Liver (tissue), 9 donors: Measurements from ENCODE around the gene ANKRD2. TPM values are rescaled to one million over a fixed set of nuclear protein-coding genes. Genes with fewer than 3 reads are reported as not detected.
"Not testable (repeated sequence)": the region's sequence is repeated elsewhere in the genome, so short reads cannot be mapped to it uniquely, and the experiment has no call there.

Experiments used
- DNase-seq: peaks from one replicate; pipeline ENCODE4 v3.0.0-alpha.2; 2017; ENCODE audit warnings: low spot score
- H3K27ac ChIP-seq, 2 donors: one replicate each; pipeline ENCODE4 v1.7.0; 2013; ENCODE audit warnings: inconsistent platforms in 2 of 2, low read length in 2 of 2, control low read depth in 1 of 2, low read depth in 1 of 2, mild to moderate bottlenecking in 1 of 2
- H3K27me3 ChIP-seq, 4 donors: one replicate each; pipeline versions ENCODE4 v1.6.1 to v1.7.0; 2013; ENCODE audit warnings: low read length in 3 of 4, inconsistent platforms in 1 of 4, mild to moderate bottlenecking in 1 of 4, moderate library complexity in 1 of 4; ENCODE audit not compliant: control insufficient read depth in 4 of 4, insufficient read depth in 4 of 4
- H3K36me3 ChIP-seq, 4 donors: one replicate each; pipeline versions ENCODE4 v1.6.1 to v1.7.0; 2013; ENCODE audit warnings: low read length in 3 of 4, mild to moderate bottlenecking in 3 of 4, low read depth in 1 of 4, moderate library complexity in 1 of 4; ENCODE audit not compliant: control insufficient read depth in 4 of 4, insufficient read depth in 3 of 4
- H3K4me1 ChIP-seq, 4 donors: one replicate each; pipeline versions ENCODE4 v1.6.1 to v1.7.0; 2013; ENCODE audit warnings: low read length in 3 of 4, mild to moderate bottlenecking in 3 of 4, moderate library complexity in 1 of 4; ENCODE audit not compliant: control insufficient read depth in 4 of 4, insufficient read depth in 4 of 4
- H3K4me3 ChIP-seq, 3 donors: one replicate each; pipeline versions ENCODE4 v1.6.1 to v1.7.0; 2013; ENCODE audit warnings: low read length in 3 of 3, control low read depth in 1 of 3, low read depth in 1 of 3, mild to moderate bottlenecking in 1 of 3
- H3K9ac ChIP-seq, 2 donors: one replicate each; pipeline ENCODE4 v1.7.0; 2013; ENCODE audit warnings: low read length in 2 of 2, mild to moderate bottlenecking in 2 of 2, moderate library complexity in 2 of 2, control low read depth in 1 of 2, low read depth in 1 of 2
- H3K9me3 ChIP-seq, 4 donors: one replicate each; pipeline versions ENCODE4 v1.6.1 to v1.7.0; 2013; ENCODE audit warnings: low read length in 3 of 4; ENCODE audit not compliant: control insufficient read depth in 4 of 4
- EGR1 ChIP-seq, 2 donors: IDR thresholded peaks; 2 replicates each; pipeline ENCODE4 v1.6.1; 2016 to 2018; ENCODE audit warnings: antibody characterized with exemption in 2 of 2, low read depth in 2 of 2
- GABPA ChIP-seq, 2 donors: IDR thresholded peaks in 1 of 2; conservative IDR thresholded peaks in 1 of 2; 2 replicates each; pipeline ENCODE4 v1.6.1; 2016; ENCODE audit warnings: antibody characterized with exemption in 2 of 2, mild to moderate bottlenecking in 1 of 2, moderate library complexity in 1 of 2
- HNF4A ChIP-seq, 2 donors: conservative IDR thresholded peaks; 2 replicates each; pipeline ENCODE4 v1.6.1; 2016; ENCODE audit warnings: antibody characterized with exemption in 2 of 2, mild to moderate bottlenecking in 2 of 2
- NR2F2 ChIP-seq: IDR thresholded peaks from 2 replicates; pipeline ENCODE4 v1.6.1; 2016; ENCODE audit warnings: antibody characterized with exemption
- RAD21 ChIP-seq, 2 donors: IDR thresholded peaks; 2 replicates each; pipeline ENCODE4 v1.6.1; 2016; ENCODE audit warnings: antibody characterized with exemption in 2 of 2, mild to moderate bottlenecking in 2 of 2
- RXRA ChIP-seq, 2 donors: IDR thresholded peaks; 2 replicates each; pipeline ENCODE4 v1.6.1; 2017 to 2018; ENCODE audit warnings: antibody characterized with exemption in 2 of 2, mild to moderate bottlenecking in 1 of 2
- SP1 ChIP-seq: IDR thresholded peaks from 2 replicates; pipeline ENCODE4 v1.6.1; 2018; ENCODE audit warnings: antibody characterized with exemption, mild to moderate bottlenecking
- WGBS: extraction: QIAGEN DNeasy Blood & Tissue Kit; methylation state at CpG from one replicate; pipeline ENCODE4 v1.1.7; 2013; 5-methylcytosine and 5-hydroxymethylcytosine counted together
- polyA plus RNA-seq, 2 donors: library from polyadenylated mRNA; stranded (reverse) in 1 of 2; unstranded in 1 of 2; fragments of 200-250 nt in 1 of 2; fragments of >200 nt in 1 of 2; fragmentation: Nextera tagmentation in 1 of 2; extraction: Ambion mirVana in 1 of 2; gene quantifications; one replicate each; pipeline versions ENCODE4 v1.2.1 to v1.2.3, GENCODE V29; 2013 to 2015
- total RNA-seq, 2 donors: library from RNA; depleted of rRNA; stranded (reverse); fragments of >200 nt; gene quantifications; one replicate each; pipeline ENCODE4 v1.2.3, GENCODE V29; 2014
- TF ChIP-seq, protein P1 (sequence below): IDR thresholded peaks from 2 replicates; pipeline ENCODE4 v1.6.1; 2016; ENCODE audit warnings: antibody characterized with exemption
- TF ChIP-seq, protein P2 (sequence below): fragments of 150-350 bp; IDR thresholded peaks from 2 replicates; pipeline ENCODE4 v1.5.1; 2017; ENCODE audit warnings: improper control_type of control experiment, low read depth, low read length; ENCODE audit not compliant: missing input control
- donor health status: healthy.
- donor health status: healthy.
- donor health status: healthy.
- donor health status: healthy.
- donor health status: healthy.

ANKRD2 gene
- total and polyA plus RNA-seq, 4 donors: not detected

DNA sequence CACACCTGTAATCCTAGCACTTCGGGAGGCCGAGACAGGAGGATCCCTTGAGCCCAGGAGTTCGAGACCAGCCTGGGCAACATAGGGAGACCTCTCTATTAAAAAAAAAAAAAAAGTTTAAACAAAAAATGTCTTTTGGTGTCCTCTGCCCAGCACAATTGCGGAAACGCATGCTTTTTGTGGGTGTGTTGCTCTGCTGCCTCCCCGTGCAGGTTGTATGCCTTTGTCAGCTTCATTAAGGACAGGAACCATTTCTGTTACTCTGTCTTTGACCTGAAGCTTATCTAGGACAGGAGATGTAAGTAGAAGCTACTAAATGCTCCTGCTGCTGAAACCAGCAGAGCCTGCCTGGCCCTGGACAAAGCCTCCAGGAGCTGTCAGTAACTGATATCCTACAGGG is 21.3 kb upstream of the ANKRD2 start:
- H3K27me3 ChIP-seq: no peaks in the 10 kb centered on the region
- H3K9ac ChIP-seq: no peak overlapping the region
- no peak overlapping the region for H3K4me3 ChIP-seq
- 97% methylated on average over 6 of the region's 6 CpGs for WGBS
- DNase-seq: no peak
- no peaks in the 10 kb centered on the region for H3K4me1 ChIP-seq
- no peak overlapping the region for H3K27ac ChIP-seq
- no peaks in the 10 kb centered on the region for H3K9me3 ChIP-seq
- TF ChIP-seq GABPA (IDR thresholded peaks at IDR 0.05 in 1 of 2, conservative IDR thresholded peaks at IDR 0.05 in 1 of 2) (no peak), RXRA (IDR thresholded peaks at IDR 0.05) (no peak)
- TF ChIP-seq, protein P1, sequence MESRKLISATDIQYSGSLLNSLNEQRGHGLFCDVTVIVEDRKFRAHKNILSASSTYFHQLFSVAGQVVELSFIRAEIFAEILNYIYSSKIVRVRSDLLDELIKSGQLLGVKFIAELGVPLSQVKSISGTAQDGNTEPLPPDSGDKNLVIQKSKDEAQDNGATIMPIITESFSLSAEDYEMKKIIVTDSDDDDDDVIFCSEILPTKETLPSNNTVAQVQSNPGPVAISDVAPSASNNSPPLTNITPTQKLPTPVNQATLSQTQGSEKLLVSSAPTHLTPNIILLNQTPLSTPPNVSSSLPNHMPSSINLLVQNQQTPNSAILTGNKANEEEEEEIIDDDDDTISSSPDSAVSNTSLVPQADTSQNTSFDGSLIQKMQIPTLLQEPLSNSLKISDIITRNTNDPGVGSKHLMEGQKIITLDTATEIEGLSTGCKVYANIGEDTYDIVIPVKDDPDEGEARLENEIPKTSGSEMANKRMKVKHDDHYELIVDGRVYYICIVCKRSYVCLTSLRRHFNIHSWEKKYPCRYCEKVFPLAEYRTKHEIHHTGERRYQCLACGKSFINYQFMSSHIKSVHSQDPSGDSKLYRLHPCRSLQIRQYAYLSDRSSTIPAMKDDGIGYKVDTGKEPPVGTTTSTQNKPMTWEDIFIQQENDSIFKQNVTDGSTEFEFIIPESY: no peak
- H3K36me3 ChIP-seq: no peaks in the 10 kb centered on the region

DNA sequence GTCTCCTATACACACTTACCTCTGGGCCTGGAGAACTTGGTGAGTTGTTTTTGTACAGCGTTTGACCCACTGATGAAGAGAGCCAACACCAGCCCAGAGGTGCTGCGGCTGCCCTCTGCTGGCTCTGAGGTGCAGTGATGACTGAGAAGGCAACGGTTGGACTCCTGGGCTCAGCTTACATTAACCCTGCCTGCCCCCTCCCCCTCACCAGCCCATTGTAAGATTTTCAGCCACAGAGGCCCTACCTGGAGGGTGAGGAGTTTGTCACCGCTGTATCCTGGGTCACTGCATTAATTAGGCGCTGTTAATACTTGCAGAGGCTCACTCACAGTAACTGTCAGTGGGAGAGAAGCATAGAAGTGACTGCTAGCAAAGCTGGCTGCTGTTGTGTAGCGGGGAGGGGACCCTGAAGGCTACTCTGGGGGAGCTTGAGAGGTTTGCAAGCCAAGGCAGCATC is 19.0 kb upstream of the ANKRD2 start:
- peak; percentile 62 for DNase-seq
- Histone ChIP-seq H3K4me1 (peaks cover 0 to 4% (median 0%) of the 10 kb centered on the region in 4 donors), H3K9ac (no peak overlapping the region), H3K27me3 (no peaks in the 10 kb centered on the region), H3K27ac (no peak overlapping the region), H3K4me3 (no peak overlapping the region), H3K36me3 (no peaks in the 10 kb centered on the region), H3K9me3 (no peaks in the 10 kb centered on the region)
- 18% methylated on average over 6 of the region's 6 CpGs for WGBS
- TF ChIP-seq RAD21 (IDR thresholded peaks at IDR 0.05) (peak; percentile 90 to 95), SP1 (no peak), NR2F2 (no peak), EGR1 (IDR thresholded peaks at IDR 0.05; ENCODE audit: low read depth in 2 of 2) (no peak), HNF4A (conservative IDR thresholded peaks at IDR 0.05) (peak; percentile 11 to 49)
- TF ChIP-seq, protein P2, sequence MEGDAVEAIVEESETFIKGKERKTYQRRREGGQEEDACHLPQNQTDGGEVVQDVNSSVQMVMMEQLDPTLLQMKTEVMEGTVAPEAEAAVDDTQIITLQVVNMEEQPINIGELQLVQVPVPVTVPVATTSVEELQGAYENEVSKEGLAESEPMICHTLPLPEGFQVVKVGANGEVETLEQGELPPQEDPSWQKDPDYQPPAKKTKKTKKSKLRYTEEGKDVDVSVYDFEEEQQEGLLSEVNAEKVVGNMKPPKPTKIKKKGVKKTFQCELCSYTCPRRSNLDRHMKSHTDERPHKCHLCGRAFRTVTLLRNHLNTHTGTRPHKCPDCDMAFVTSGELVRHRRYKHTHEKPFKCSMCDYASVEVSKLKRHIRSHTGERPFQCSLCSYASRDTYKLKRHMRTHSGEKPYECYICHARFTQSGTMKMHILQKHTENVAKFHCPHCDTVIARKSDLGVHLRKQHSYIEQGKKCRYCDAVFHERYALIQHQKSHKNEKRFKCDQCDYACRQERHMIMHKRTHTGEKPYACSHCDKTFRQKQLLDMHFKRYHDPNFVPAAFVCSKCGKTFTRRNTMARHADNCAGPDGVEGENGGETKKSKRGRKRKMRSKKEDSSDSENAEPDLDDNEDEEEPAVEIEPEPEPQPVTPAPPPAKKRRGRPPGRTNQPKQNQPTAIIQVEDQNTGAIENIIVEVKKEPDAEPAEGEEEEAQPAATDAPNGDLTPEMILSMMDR: peak; percentile 80

DNA sequence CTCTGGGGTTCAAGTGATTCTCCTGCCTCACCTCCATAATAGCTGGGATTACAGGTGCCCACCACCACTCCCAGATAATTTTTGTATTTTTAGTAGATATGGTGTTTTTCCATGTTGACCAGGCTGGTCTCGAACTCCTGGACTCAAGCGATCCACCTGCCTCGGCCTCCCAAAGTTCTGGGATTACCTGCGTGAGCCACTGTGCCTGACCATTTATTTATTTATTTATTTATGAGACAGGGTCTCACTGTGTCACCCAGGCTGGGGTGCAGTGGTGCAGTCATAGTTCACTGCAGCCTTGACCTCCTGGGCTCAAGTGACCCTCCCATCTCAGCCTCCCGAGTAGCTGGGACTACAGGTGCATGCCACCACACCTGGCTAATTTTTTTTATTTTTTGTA is 18.2 kb upstream of the ANKRD2 start:
- WGBS: 96% methylated on average over 5 of the region's 5 CpGs
- not testable (repeated sequence) for H3K4me3 ChIP-seq, H3K36me3 ChIP-seq, DNase-seq, H3K27me3 ChIP-seq, H3K4me1 ChIP-seq, H3K9ac ChIP-seq, H3K9me3 ChIP-seq, H3K27ac ChIP-seq

DNA sequence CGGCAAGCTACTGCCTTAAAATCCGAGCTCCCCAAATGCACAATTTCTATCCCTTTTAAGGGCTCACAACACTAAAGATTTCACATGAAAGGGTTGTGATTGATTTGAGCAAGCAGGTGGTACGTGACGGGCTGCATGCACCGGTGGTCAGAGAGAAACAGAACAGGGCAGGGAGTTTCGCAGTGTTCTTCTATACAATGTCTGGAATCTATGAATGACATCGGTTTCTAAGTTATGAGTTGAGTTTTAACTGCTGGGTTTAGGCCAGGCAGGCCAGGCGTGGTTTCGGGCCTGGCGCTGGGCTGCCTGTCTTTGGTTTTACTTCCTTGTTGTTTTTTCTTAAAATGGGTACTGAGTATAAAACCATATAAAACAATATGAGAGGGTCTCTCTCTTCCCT is 17.0 kb upstream of the ANKRD2 start:
- not testable (repeated sequence) for H3K9ac ChIP-seq, DNase-seq, H3K27me3 ChIP-seq, H3K36me3 ChIP-seq, H3K27ac ChIP-seq, H3K4me1 ChIP-seq, H3K9me3 ChIP-seq, H3K4me3 ChIP-seq
- 97% methylated on average over 9 of the region's 10 CpGs for WGBS
